NCI-H146 treated with DMSO at 0.1 percent for 48 hours (cell line): Measurements from ENCODE around the gene PDCD4.
"Not testable (repeated sequence)": the region's sequence is repeated elsewhere in the genome, so short reads cannot be mapped to it uniquely, and the experiment has no call there.

Experiments used
- DNase-seq: peaks from one replicate; lab custom pipeline; 2025; ENCODE audit not compliant: unreplicated experiment; lab: John Stamatoyannopoulos, UW

Gene PDCD4

GRCh38 chr10:110880012-110880411 lies 8.3 kb downstream of the PDCD4 start:
- no peak for DNase-seq

GRCh38 chr10:110881247-110881646 lies 9.5 kb downstream of the PDCD4 start:
- DNase-seq: no peak

GRCh38 chr10:110881905-110882304 lies 10.2 kb downstream of the PDCD4 start:
- DNase-seq: no peak

- no peak for DNase-seq
These were observed 12.2 kb downstream of the PDCD4 start for GRCh38 chr10:110883924-110884323.

GRCh38 chr10:110885932-110886674 lies 14.4 kb downstream of the PDCD4 start:
- DNase-seq: peak; percentile 1

GRCh38 chr10:110887560-110887959 lies 15.8 kb downstream of the PDCD4 start:
- DNase-seq: no peak

GRCh38 chr10:110892602-110893288 lies 21.0 kb downstream of the PDCD4 start:
- no peak for DNase-seq

- DNase-seq: peak; percentile 19
These were observed 21.9 kb downstream of the PDCD4 start for GRCh38 chr10:110893559-110894179.

GRCh38 chr10:110897184-110897583 lies 25.5 kb downstream of the PDCD4 start:
- DNase-seq: no peak

- DNase-seq: no peak
These were observed 26.7 kb downstream of the PDCD4 start for GRCh38 chr10:110898391-110898790.

- no peak for DNase-seq
These were observed 29.3 kb downstream of the PDCD4 start for GRCh38 chr10:110900983-110901382.

- DNase-seq: no peak
These were observed 30.5 kb downstream of the PDCD4 start for GRCh38 chr10:110901954-110902819.

GRCh38 chr10:110903280-110904278 lies 31.9 kb downstream of the PDCD4 start:
- DNase-seq: no peak

GRCh38 chr10:110910138-110910537 lies 38.4 kb downstream of the PDCD4 start:
- DNase-seq: no peak

- no peak for DNase-seq
These were observed 40.6 kb downstream of the PDCD4 start for GRCh38 chr10:110912374-110912773.

- no peak for DNase-seq
These were observed 42.7 kb downstream of the PDCD4 start for GRCh38 chr10:110914431-110914830.

- no peak for DNase-seq
These were observed 43.3 kb downstream of the PDCD4 start for GRCh38 chr10:110915035-110915434.

- DNase-seq: not testable (repeated sequence)
These were observed 43.9 kb downstream of the PDCD4 start for GRCh38 chr10:110915600-110915999.

GRCh38 chr10:110916554-110917346 lies 45.0 kb downstream of the PDCD4 start:
- no peak for DNase-seq
